HEK293T (cell line): ENCODE measurements around the gene CMC1.

Experiments
- CTCF ChIA-PET: fragments of 350-600 bp; formaldehyde crosslinking; extraction: SDS; loops from one replicate; lab custom pipeline; 2021; ENCODE audit warnings: antibody characterized with exemption, inconsistent platforms; lab: Yijun Ruan, JAX
- POLR2A ChIA-PET: fragments of 350-600 bp; formaldehyde crosslinking; extraction: SDS; loops from one replicate; lab custom pipeline; 2020; ENCODE audit warnings: antibody characterized with exemption, inconsistent platforms; lab: Yijun Ruan, JAX
- DNase-seq: peaks from one replicate; pipeline ENCODE4 v3.0.0; 2012; ENCODE audit warnings: mixed read lengths; ENCODE audit errors: extremely low spot score
- ARNT ChIP-seq: fragments of 450-650 bp; IDR thresholded peaks from 2 replicates; pipeline ENCODE4 v1.6.1; 2017; ENCODE audit warnings: mild to moderate bottlenecking
- BHLHE40 ChIP-seq: fragments of 450-650 bp; IDR thresholded peaks from 2 replicates; pipeline ENCODE4 v1.6.1; 2016; ENCODE audit warnings: mild to moderate bottlenecking, moderate library complexity, borderline replicate concordance
- CTBP1 ChIP-seq: fragments of 450-650 bp; IDR thresholded peaks from 2 replicates; pipeline ENCODE4 v1.6.1; 2016; ENCODE audit warnings: borderline replicate concordance
- ELF4 ChIP-seq: fragments of 450-650 bp; IDR thresholded peaks from 2 replicates; pipeline ENCODE4 v1.6.1; 2017; ENCODE audit warnings: antibody characterized with exemption
- FOXA1 ChIP-seq: fragments of 450-650 bp; IDR thresholded peaks from 2 replicates; pipeline ENCODE4 v1.6.1; 2016; ENCODE audit warnings: mild to moderate bottlenecking
- FOXK2 ChIP-seq: fragments of 450-650 bp; IDR thresholded peaks from 2 replicates; pipeline ENCODE4 v1.6.1; 2016; ENCODE audit warnings: mild to moderate bottlenecking
- FOXM1 ChIP-seq: fragments of 450-650 bp; IDR thresholded peaks from 2 replicates; pipeline ENCODE4 v1.6.1; 2017; ENCODE audit warnings: mild to moderate bottlenecking, borderline replicate concordance
- HDGF ChIP-seq: fragments of 450-650 bp; IDR thresholded peaks from 2 replicates; pipeline ENCODE4 v1.6.1; 2017; ENCODE audit warnings: antibody characterized with exemption, borderline replicate concordance
- L3MBTL2 ChIP-seq: fragments of 450-650 bp; conservative IDR thresholded peaks from 2 replicates; pipeline ENCODE4 v1.6.1; 2016; ENCODE audit warnings: mild to moderate bottlenecking
- LEF1 ChIP-seq: fragments of 450-650 bp; IDR thresholded peaks from 2 replicates; pipeline ENCODE4 v1.6.1; 2017; ENCODE audit warnings: mild to moderate bottlenecking, borderline replicate concordance
- NFRKB ChIP-seq: fragments of 450-650 bp; IDR thresholded peaks from 2 replicates; pipeline ENCODE4 v1.6.1; 2016; ENCODE audit warnings: mild to moderate bottlenecking, moderate library complexity
- SP1 ChIP-seq: fragments of 450-650 bp; IDR thresholded peaks from 2 replicates; pipeline ENCODE4 v1.6.1; 2017
- SUZ12 ChIP-seq: fragments of 450-650 bp; IDR thresholded peaks from 2 replicates; pipeline ENCODE4 v1.6.1; 2016; ENCODE audit warnings: mild to moderate bottlenecking
- TARDBP ChIP-seq: fragments of 450-650 bp; IDR thresholded peaks from 2 replicates; pipeline ENCODE4 v1.6.1; 2016
- ZNF384 ChIP-seq: fragments of 450-650 bp; IDR thresholded peaks from 2 replicates; pipeline ENCODE4 v1.6.1; 2016
- TF ChIP-seq, protein P1 (sequence below): fragments of 450-650 bp; IDR thresholded peaks from 2 replicates; pipeline ENCODE4 v1.6.1; 2016

Gene CMC1

DNA sequence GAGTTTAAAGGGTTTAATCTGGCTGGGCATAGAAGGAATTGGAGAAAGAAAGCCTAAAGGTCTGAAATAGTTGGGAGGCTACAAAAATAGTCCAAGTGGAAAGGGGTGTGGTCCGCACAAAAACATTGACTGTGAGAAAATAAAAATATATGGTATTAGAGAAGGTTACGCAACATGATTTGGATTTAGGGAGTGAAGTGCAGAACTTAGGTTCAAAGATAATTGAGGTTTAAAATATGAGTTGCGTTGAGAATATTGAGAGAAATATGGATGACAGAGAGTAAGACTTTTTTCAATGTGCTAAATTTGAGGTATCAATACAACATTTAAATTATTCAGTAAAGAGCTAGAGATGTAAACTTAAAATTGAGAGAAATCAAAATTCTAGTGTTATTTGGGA, 15.4 kb upstream of the CMC1 start:
- POLR2A ChIA-PET, result no interaction called here
- CTCF ChIA-PET, result no interaction called here
- no peak for DNase-seq
- TF ChIP-seq L3MBTL2 (no peak), TARDBP (no peak)

GRCh38 chr3:28228623-28229022, 12.8 kb upstream of the CMC1 start:
- ChIA-PET POLR2A (no interaction called here), CTCF (no interaction called here)
- no peak for DNase-seq
- no peak for TF ChIP-seq L3MBTL2
- no peak for TF ChIP-seq FOXK2
- TF ChIP-seq, protein P1, sequence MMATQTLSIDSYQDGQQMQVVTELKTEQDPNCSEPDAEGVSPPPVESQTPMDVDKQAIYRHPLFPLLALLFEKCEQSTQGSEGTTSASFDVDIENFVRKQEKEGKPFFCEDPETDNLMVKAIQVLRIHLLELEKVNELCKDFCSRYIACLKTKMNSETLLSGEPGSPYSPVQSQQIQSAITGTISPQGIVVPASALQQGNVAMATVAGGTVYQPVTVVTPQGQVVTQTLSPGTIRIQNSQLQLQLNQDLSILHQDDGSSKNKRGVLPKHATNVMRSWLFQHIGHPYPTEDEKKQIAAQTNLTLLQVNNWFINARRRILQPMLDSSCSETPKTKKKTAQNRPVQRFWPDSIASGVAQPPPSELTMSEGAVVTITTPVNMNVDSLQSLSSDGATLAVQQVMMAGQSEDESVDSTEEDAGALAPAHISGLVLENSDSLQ, result no peak
- no peak for TF ChIP-seq ARNT

DNA sequence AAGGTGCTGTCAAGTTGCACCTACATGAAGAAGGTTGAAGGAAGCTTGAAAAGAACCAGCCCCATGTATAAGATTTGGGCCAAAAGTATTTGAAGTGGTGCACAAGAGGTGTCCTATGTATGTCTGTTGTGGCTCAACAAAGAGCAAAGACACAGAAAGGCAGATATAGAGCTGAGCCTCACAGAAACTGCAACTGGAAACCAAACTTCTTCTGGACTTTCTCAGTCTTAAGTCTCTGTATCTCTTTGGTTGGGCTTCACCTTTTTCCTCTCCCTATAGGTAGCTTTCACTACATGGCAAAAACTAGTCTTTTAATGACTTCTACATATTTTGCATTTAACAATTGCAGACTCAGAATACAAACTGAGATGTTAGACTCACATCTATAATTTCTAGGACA, 8.8 kb upstream of the CMC1 start:
- no peak for TF ChIP-seq SUZ12
- TF ChIP-seq CTBP1, result no peak
- no peak for TF ChIP-seq BHLHE40
- no peak for TF ChIP-seq TARDBP
- no peak for TF ChIP-seq FOXM1
- TF ChIP-seq SP1, result no peak
- no peak for TF ChIP-seq L3MBTL2
- TF ChIP-seq NFRKB, result no peak
- TF ChIP-seq FOXK2, result no peak
- TF ChIP-seq LEF1, result no peak
- TF ChIP-seq HDGF, result no peak
- TF ChIP-seq FOXA1, result no peak
- TF ChIP-seq, protein P1, result no peak
- CTCF ChIA-PET, result no interaction called here
- no peak for DNase-seq
- POLR2A ChIA-PET, result no interaction called here

GRCh38 chr3:28234454-28234853, 7.0 kb upstream of the CMC1 start:
- POLR2A ChIA-PET, result no interaction called here
- DNase-seq, result no peak
- CTCF ChIA-PET, result no interaction called here
- TF ChIP-seq ELF4 (no peak), CTBP1 (no peak), NFRKB (no peak), SUZ12 (no peak), L3MBTL2 (no peak), FOXM1 (no peak), ARNT (no peak), ZNF384 (no peak), SP1 (no peak)

DNA sequence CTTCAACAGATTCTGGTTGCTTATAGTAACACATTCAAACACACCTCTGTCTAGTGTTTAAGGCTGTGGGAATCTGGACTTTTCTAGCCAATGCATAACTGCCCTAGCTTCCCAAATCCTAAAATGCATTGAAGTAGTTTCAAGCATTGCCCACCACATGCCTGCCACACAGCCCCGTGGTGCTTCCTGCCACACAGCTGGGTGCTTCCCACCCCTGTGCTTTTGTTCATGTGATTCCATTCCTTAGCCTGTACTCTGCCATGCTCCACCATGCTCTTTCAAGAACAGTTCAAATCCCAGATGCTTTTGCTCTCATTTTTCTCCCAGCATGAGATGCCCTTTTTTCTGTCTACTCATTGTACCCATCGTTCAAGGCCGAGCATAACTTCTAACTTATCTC, 2.3 kb upstream of the CMC1 start:
- CTCF ChIA-PET, result interaction anchor here (0.6 kb wide), 1 partner anchor 520 kb away, joined by 6 read pairs; no protein-coding TSS in a partner anchor
- no peak for DNase-seq
- POLR2A ChIA-PET, result interaction anchor here (0.8 kb wide), 1 partner anchor 89 kb away, joined by 3 read pairs; no protein-coding TSS in a partner anchor
- no peak for TF ChIP-seq L3MBTL2
- TF ChIP-seq ZNF384, result no peak
- no peak for TF ChIP-seq BHLHE40
- no peak for TF ChIP-seq ELF4
- TF ChIP-seq FOXM1, result no peak
- TF ChIP-seq TARDBP, result no peak
- TF ChIP-seq, protein P1, result no peak
- TF ChIP-seq FOXA1, result no peak
- TF ChIP-seq SP1, result no peak
- no peak for TF ChIP-seq HDGF
- no peak for TF ChIP-seq SUZ12
- no peak for TF ChIP-seq CTBP1
- no peak for TF ChIP-seq LEF1
- TF ChIP-seq ARNT, result no peak
- no peak for TF ChIP-seq NFRKB
- no peak for TF ChIP-seq FOXK2

GRCh38 chr3:28240441-28240840, 978 bp upstream of the CMC1 start:
- ChIA-PET CTCF (no interaction called here), POLR2A (interaction anchor here (1.0 to 1.3 kb wide), 2 partner anchors 109 to 744 kb away, joined by 3 read pairs; no protein-coding TSS in a partner anchor)
- DNase-seq, result no peak
- TF ChIP-seq, protein P1, result no peak
- no peak for TF ChIP-seq BHLHE40
- TF ChIP-seq HDGF, result no peak
- no peak for TF ChIP-seq FOXA1
- TF ChIP-seq SUZ12, result no peak
